Activated CD8-positive, alpha-beta memory T cell treated with anti-CD3 and anti-CD28 coated beads for 4 hours (primary cell): Measurements from ENCODE around the gene C10orf90.

Source experiments
- DNase-seq, 2 donors: peaks; one replicate each; pipeline ENCODE4 v3.0.0-alpha.2; 2020; ENCODE audit warnings: low read depth in 2 of 2

C10orf90 gene

DNA sequence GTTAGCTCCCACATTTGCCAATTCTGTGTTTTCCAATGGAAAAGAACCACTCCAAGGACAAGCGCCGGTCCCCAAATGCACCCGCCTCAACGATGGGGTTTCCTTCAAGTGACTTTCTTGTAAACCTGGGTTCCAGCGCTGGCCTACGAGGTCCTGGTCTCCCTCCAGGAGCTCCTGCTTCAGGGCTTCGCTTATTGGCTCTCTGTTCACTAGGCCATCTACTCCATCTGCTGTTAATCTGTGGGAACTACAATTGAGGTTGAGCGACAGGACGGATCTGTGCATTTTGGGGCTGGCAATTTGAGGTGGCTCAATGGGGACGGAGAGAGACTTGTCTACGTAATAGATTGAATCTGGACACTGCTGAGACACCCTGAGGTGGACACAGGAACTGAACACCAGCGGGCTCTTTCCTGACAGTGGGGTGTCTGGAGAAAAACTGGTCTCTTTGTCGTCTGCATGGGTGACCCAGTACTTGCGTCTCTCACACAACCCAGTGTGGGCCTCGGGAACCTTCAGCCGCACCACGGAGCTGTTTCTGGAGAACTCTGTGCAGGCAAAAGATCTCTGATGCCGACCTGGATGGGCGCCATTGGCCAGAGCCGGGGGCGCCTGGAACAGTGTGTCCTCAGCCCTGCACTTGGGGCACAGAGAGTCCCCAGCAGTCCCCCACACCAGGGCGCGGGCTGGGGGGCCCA lies 166.3 kb downstream of the C10orf90 start:
- DNase-seq: no peak

GRCh38 chr10:126503392-126504062 lies 167.0 kb downstream of the C10orf90 start:
- no peak for DNase-seq

GRCh38 chr10:126502441-126502840 lies 168.1 kb downstream of the C10orf90 start:
- DNase-seq: no peak

- DNase-seq: no peak
Measured at GRCh38 chr10:126501828-126502227, 168.7 kb downstream of the C10orf90 start.

DNA sequence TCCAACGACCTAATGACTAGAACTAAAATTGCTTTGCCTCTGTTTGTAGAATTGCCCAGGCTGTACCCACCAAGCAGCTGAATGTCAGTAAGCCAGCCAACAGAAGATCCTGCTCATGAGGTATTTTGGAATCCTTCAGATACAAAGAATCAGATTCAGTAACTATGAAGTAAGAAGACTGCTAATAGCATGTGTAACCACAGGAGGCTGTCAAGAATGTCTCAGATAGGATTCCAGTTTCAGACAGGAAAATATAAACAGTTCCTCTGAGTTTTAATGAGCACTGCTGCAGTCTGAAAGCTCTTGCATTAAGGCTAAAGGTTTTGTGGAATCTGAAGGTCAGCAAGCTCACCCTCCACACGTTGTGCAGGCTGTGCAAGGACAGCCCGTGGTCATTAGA lies 169.6 kb downstream of the C10orf90 start:
- no peak for DNase-seq

- DNase-seq: no peak
Measured at GRCh38 chr10:126500185-126500584, 170.3 kb downstream of the C10orf90 start.

DNA sequence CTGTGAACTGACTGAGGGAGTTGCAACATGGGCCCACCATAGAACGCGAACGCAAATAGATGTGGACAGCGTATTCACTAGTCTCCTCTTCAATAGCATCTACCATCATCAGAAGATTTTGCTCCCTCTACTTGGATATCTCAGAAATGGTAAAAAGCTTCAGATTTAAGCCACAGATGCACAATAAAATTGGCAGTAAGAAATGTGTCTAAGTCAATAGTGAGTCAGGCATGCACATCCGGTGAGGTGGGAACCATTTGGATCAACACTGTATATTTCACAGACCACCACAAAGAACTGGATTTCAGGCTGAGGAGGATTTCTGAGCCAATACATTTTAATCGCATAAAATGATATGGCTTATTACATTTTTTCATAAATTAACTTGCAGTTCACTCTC lies 170.7 kb downstream of the C10orf90 start:
- DNase-seq: no peak

- no peak for DNase-seq
Measured at GRCh38 chr10:126497672-126498071, 172.8 kb downstream of the C10orf90 start.

- no peak for DNase-seq
Measured at GRCh38 chr10:126496771-126497545, 173.5 kb downstream of the C10orf90 start.

GRCh38 chr10:126491476-126491875 lies 179.0 kb downstream of the C10orf90 start:
- no peak for DNase-seq

DNA sequence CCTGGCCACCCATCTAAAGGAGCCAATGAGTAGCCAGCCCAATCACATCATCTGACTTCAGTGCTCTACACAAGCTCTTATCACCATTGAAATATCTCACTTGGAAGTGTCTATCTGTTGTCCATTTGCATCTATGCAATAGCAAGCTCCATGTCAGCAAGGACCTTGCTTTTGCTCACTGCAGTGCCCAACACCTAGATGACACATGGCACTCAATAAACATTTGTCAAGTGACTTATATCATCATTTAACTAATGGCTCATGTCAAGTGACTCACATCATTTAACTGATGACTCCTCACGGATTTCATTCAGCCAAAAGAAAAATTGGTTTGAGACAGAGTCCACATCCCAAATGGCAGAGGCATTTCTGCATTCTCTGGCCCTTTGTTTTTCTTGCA lies 189.3 kb downstream of the C10orf90 start:
- no peak for DNase-seq

DNA sequence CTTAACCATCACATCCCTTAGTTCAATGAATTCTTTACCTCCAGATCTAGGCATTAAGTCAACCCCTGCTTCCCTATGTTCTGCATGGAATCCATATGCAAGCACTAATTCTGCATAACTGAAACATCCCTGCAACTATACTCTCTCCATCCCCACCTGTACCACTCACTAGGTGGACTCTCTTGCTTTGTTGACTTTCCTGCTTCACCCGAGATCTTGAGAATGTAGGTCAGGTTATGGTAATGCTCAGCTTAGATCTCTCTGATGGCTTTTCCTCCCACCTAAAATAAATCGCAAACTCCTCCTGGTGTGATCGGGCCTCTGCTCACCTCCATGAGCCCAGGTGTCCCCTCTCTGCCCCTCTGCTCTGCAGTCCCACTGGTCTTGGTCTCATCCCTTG lies 189.8 kb downstream of the C10orf90 start:
- no peak for DNase-seq

DNA sequence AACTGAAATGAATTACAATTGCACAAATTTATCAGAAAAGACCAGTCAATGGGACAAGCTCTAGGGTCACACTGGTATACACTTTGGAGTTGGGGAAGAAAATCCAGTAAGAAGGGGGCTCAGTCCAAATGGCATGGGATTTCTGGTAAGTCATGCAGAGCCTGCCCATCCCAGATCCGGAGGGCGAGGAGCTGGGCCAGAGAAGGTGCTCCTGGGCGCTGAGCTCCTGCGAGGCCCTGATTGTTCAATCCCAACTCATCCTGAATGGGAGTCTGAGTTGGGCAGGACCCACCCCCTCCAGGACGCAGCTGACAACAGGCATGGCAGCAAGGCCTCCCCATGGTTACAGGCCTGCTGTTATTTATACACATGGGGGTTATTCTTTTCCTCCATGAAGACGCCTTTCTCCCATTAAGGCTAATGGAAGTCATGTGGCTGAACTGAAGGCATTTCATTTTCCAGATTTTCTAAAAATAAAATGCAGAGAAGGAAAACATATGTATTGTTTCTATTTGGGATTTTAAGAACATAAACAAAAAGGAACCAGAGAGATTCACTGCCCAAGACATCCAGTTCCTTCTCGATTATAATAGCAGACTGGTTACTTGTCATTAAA lies 191.1 kb downstream of the C10orf90 start:
- no peak for DNase-seq

DNA sequence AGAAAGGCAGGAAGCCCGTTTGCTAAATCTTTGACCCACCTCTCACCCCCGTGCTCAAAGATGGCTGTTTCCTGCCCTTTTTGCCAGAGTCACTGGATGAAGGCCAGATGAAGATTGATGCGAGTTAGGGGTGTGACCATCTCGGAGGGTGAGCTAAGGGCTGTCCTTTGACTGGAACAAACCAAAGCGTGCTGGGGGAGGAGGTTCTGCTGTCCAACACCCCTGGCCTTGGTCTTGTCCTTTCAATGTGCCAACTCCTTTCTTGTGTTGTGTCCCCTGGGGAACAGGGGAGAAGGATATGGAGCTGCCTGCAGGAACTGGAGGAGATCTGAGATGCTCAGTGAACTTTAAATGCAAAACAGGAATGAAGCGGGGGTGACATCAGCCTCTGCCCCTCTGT lies 191.9 kb downstream of the C10orf90 start:
- no peak for DNase-seq

GRCh38 chr10:126476246-126476645 lies 194.2 kb downstream of the C10orf90 start:
- DNase-seq: no peak

GRCh38 chr10:126475074-126475691 lies 195.3 kb downstream of the C10orf90 start:
- no peak for DNase-seq

GRCh38 chr10:126474031-126474430 lies 196.5 kb downstream of the C10orf90 start:
- no peak for DNase-seq

GRCh38 chr10:126470991-126471390 lies 199.5 kb downstream of the C10orf90 start:
- DNase-seq: no peak

GRCh38 chr10:126469692-126470091 lies 200.8 kb downstream of the C10orf90 start:
- no peak for DNase-seq

GRCh38 chr10:126468876-126469643 lies 201.4 kb downstream of the C10orf90 start:
- no peak for DNase-seq

GRCh38 chr10:126468467-126468866 lies 202.0 kb downstream of the C10orf90 start:
- no peak for DNase-seq
